Pancreas (tissue), 10 donors: Measurements from ENCODE around the gene KDM2B. TPM values are rescaled to one million over a fixed set of nuclear protein-coding genes. Genes with fewer than 3 reads are reported as not detected.

ENCODE experiments used
- ATAC-seq, 4 donors: fragments of 200-7000 bp; cut with Tn5 transposase; one replicate each; pipeline versions ENCODE4 v1.8.0 to v1.9.1; 2020; ENCODE audit warnings: mild to moderate bottlenecking in 4 of 4, moderate library complexity in 4 of 4
- DNase-seq, 6 donors: peaks; one replicate each; pipeline ENCODE4 v3.0.0-alpha.2; 2020
- FAIRE-seq: peaks from 2 replicates; lab custom pipeline; 2012; peaks lifted over from hg19 to GRCh38; lab: Jason Lieb, UNC
- H3K27ac ChIP-seq, 4 donors: fragments of 200-600 bp; sonication (generic); 1 replicate in 3 of 4; 2 replicates in 1 of 4; pipeline versions ENCODE4 v1.5.0 to v1.8.0; 2020
- H3K27me3 ChIP-seq, 4 donors: fragments of 200-600 bp; one replicate each; pipeline ENCODE4 v1.8.0; 2021
- H3K36me3 ChIP-seq, 3 donors: fragments of 200-600 bp; sonication (generic) in 1 of 3; one replicate each; pipeline versions ENCODE4 v1.5.0 to v1.8.0; 2020 to 2021
- H3K4me1 ChIP-seq, 3 donors: fragments of 200-600 bp; one replicate each; pipeline ENCODE4 v1.8.0; 2021
- H3K4me3 ChIP-seq, 4 donors: fragments of 200-600 bp; sonication (generic) in 2 of 4; one replicate each; pipeline versions ENCODE4 v1.5.0 to v1.8.0; 2020 to 2021
- H3K9me3 ChIP-seq, 4 donors: fragments of 200-600 bp; one replicate each; pipeline ENCODE4 v1.8.0; 2021
- WGBS, 2 donors: extraction: QIAGEN DNeasy Blood & Tissue Kit; methylation state at CpG; one replicate each; pipeline ENCODE4 v1.1.7; 2013; 5-methylcytosine and 5-hydroxymethylcytosine counted together
- intact Hi-C, 3 donors: fragments of 100-400 bp; cut with DNase I; formaldehyde crosslinking; loops; one replicate each; pipeline versions ENCODE4 v1.11.1 to v1.14.2; 2022
- polyA plus RNA-seq, 2 donors: library from polyadenylated mRNA; stranded (reverse); fragments of 200-250 nt; gene quantifications; one replicate each; pipeline ENCODE4 v1.2.3, GENCODE V29; 2013
- total RNA-seq, 6 donors: library from RNA; stranded (reverse); fragmentation: NEBNext Ultra II Directional in 4 of 6; extraction: Animal tissue kit (Norgen Biotek cat#: 25700) in 4 of 6; gene quantifications; one replicate each; pipeline versions ENCODE4 v1.2.1 to v1.2.4, GENCODE V29; 2021 to 2023
- TF ChIP-seq, protein P1 (sequence below), 4 donors: fragments of 200-600 bp; sonication (generic) in 3 of 4; IDR thresholded peaks; one replicate each; pipeline versions ENCODE4 v1.5.0 to v1.8.0; 2021; ENCODE audit warnings: antibody characterized with exemption in 4 of 4
- donor health status: healthy with polysubstance abuse.
- donor health status: DM: no; HTN: no; CAD: no; lungs with moderate emphysema.
- donor health status: DM: no; HTN: no; CAD: no.
- donor health status: control.
- donor health status: control.
- donor health status: Bipolar disorder and iron deficiency.
- donor health status: DM: yes; HTN: yes; CAD: no.
- donor health status: DM: no; HTN: no; CAD: no.
- donor health status: DM: no; HTN: no; CAD: no.
- donor health status: DM: yes; HTN: yes; CAD: no.

The KDM2B gene
- total and polyA plus RNA-seq, 8 donors = 7.4 to 21.7 (median 10.3) TPM

DNA sequence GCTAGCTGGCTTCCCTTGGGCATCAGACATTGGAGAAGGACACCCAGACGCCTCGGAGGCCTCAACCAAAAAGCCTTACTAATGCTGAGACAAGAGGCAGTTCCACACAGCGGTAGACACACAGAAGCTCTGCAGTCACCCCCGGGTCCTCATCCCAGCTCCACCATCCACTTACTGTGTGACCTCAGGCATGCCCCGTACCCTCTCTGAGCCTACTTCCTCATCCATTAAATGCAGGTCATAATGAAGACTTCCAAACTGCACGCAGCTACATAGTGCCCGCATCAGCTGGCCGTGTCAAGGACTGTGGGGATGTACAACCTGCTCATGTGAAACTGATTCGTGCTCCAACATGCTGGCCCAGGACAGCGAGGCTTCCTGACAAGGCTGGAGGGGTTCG, 72.3 kb downstream of the KDM2B start:
- Histone ChIP-seq H3K27me3 (no peaks in the 10 kb centered on the region), H3K9me3 (no peaks in the 10 kb centered on the region), H3K27ac (no peak overlapping the region), H3K4me3 (no peak overlapping the region), H3K36me3 (peaks cover 0 to 6% (median 0%) of the 10 kb centered on the region in 3 donors), H3K4me1 (no peaks in the 10 kb centered on the region)
- DNase-seq = no peak
- intact Hi-C loops = no loop called here
- no peak for ATAC-seq
- WGBS, 2 donors = 93 to 97% methylated on average over 11 of the region's 11 CpGs
- FAIRE-seq = no peak
- TF ChIP-seq, protein P1, sequence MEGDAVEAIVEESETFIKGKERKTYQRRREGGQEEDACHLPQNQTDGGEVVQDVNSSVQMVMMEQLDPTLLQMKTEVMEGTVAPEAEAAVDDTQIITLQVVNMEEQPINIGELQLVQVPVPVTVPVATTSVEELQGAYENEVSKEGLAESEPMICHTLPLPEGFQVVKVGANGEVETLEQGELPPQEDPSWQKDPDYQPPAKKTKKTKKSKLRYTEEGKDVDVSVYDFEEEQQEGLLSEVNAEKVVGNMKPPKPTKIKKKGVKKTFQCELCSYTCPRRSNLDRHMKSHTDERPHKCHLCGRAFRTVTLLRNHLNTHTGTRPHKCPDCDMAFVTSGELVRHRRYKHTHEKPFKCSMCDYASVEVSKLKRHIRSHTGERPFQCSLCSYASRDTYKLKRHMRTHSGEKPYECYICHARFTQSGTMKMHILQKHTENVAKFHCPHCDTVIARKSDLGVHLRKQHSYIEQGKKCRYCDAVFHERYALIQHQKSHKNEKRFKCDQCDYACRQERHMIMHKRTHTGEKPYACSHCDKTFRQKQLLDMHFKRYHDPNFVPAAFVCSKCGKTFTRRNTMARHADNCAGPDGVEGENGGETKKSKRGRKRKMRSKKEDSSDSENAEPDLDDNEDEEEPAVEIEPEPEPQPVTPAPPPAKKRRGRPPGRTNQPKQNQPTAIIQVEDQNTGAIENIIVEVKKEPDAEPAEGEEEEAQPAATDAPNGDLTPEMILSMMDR (IDR thresholded peaks at IDR 0.05) = no peak

DNA sequence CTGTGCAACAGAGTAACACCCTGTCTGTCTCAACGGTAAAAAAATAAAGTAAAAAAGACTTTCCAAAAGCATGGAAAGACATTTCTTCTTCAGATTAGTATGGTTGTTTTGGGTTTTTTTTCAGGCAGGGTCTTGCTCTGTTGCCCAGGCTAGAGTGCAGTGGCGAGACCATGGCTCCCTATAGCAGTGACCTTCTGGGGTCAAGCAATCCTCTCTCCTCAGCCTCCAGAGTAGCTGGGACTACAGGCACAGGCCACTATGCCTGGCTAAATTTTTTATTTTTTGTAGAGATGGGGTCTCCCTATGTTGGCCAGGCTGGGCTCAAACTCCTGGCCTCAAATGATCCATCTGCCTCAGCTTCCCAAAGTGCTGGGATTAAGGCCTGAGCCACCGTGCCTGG, 72.8 kb downstream of the KDM2B start:
- Histone ChIP-seq H3K4me1 (no peaks in the 10 kb centered on the region), H3K9me3 (no peaks in the 10 kb centered on the region), H3K27me3 (no peaks in the 10 kb centered on the region), H3K27ac (no peak overlapping the region), H3K36me3 (peaks cover 0 to 6% (median 0%) of the 10 kb centered on the region in 3 donors), H3K4me3 (no peak overlapping the region)
- DNase-seq = no peak
- no peak for FAIRE-seq
- 90 to 96% methylated on average over 3 of the region's 3 CpGs for WGBS, 2 donors
- intact Hi-C loops = no loop called here
- TF ChIP-seq, protein P1 (IDR thresholded peaks at IDR 0.05) = no peak
- no peak for ATAC-seq

DNA sequence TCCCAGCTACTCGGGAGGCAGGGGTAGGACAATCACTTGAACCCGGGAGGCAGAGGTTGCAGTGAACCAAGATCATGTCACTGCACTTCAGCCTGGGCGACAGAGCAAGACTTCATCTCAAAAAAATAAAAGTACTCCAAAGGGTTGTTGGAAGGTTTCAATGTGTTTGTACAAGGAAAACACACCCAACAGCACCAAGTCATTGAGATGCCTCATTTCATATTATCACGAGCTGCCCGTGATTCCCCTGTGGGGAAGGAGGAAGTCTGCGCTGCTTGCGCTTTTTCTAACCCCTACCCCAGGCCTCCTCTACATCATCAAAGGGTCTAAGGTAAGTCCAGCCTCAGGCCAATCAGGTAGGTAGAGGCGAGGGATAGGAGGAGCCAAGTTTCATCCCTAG, 73.6 kb downstream of the KDM2B start:
- ATAC-seq = no peak
- intact Hi-C loops = no loop called here
- 89 to 92% methylated on average over 8 of the region's 8 CpGs for WGBS, 2 donors

DNA sequence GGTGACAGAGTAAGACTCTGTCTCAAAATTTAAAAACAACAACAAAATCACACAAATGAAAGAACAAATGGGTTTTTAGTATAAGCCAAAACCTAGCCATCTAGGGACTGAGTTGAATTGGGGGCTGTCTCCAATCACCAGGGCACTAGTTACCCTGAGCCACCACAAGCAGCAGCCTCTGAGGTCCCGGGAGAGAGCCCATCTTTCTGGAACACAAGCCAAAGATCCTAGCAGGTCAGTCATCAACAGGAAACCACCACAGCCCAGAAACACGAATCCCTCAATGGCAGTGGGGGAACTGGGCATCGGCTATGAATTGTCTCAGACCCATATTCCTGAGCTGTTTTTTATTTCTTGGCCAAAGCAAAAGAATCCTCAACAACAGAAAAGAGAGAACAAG, 75.3 kb downstream of the KDM2B start:
- WGBS, 2 donors = 69 to 72% methylated on average over 3 of the region's 3 CpGs
- no peaks in the 10 kb centered on the region for H3K36me3 ChIP-seq
- no peak for FAIRE-seq

More for the DNA sequence above, 73.6 kb downstream of the KDM2B start:
- Histone ChIP-seq H3K9me3 (no peaks in the 10 kb centered on the region), H3K4me3 (no peak overlapping the region), H3K27ac (no peak overlapping the region), H3K36me3 (peaks cover 0 to 4% (median 0%) of the 10 kb centered on the region in 3 donors), H3K27me3 (no peaks in the 10 kb centered on the region), H3K4me1 (no peaks in the 10 kb centered on the region)
- FAIRE-seq (no peak), DNase-seq (no peak)
- TF ChIP-seq, protein P1 (IDR thresholded peaks at IDR 0.05) = no peak

DNA sequence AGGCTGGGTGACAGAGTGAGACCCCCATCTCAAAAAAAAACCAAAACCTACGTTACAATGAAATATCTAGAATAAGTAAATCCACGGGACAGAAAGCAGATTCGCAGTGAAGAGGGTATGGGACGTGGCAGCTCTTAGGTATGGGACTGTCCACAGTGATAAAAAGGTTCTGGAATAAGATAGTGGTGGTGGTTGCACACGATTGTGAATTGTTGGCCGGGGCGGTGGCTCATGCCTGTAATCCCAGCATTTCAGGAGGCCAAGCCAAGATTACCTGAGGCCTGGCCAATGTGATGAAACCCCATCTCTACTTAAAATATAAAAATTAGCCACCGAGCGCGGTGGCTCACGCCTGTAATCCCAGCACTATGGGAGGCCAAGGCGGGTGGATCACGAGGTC, 76.3 kb downstream of the KDM2B start:
- FAIRE-seq (no peak), ATAC-seq (no peak), DNase-seq (no peak)
- TF ChIP-seq, protein P1 (IDR thresholded peaks at IDR 0.05) = no peak
- WGBS, 2 donors = 94 to 95% methylated on average over 13 of the region's 13 CpGs
- H3K27ac ChIP-seq = no peak overlapping the region
- no peaks in the 10 kb centered on the region for H3K4me1 ChIP-seq
- intact Hi-C loops = no loop called here
- H3K27me3 ChIP-seq = no peaks in the 10 kb centered on the region
- no peak overlapping the region for H3K4me3 ChIP-seq
- no peaks in the 10 kb centered on the region for H3K36me3 ChIP-seq
- H3K9me3 ChIP-seq = no peaks in the 10 kb centered on the region

More for the DNA sequence above, 75.3 kb downstream of the KDM2B start:
- TF ChIP-seq, protein P1 (IDR thresholded peaks at IDR 0.05) = no peak
- no peaks in the 10 kb centered on the region for H3K4me1 ChIP-seq
- intact Hi-C loops = no loop called here
- H3K4me3 ChIP-seq = no peak overlapping the region
- no peak overlapping the region for H3K27ac ChIP-seq
- no peaks in the 10 kb centered on the region for H3K9me3 ChIP-seq
- no peak for ATAC-seq
- DNase-seq = no peak
- no peaks in the 10 kb centered on the region for H3K27me3 ChIP-seq
